ENCODE measurements around the gene HTATSF1.

- TF ChIP-seq ZNF274 (IDR thresholded peaks at IDR 0.05; ENCODE audit: low read depth, low read length) (no peak), YY1 (IDR thresholded peaks at IDR 0.05; ENCODE audit: insufficient read depth, insufficient read length) (no peak)
Measured at GRCh38 chrX:136475236-136475635, 22.2 kb upstream of the HTATSF1 start.
